ENCODE data around the gene MEX3D.

- TF ChIP-seq, protein P1, sequence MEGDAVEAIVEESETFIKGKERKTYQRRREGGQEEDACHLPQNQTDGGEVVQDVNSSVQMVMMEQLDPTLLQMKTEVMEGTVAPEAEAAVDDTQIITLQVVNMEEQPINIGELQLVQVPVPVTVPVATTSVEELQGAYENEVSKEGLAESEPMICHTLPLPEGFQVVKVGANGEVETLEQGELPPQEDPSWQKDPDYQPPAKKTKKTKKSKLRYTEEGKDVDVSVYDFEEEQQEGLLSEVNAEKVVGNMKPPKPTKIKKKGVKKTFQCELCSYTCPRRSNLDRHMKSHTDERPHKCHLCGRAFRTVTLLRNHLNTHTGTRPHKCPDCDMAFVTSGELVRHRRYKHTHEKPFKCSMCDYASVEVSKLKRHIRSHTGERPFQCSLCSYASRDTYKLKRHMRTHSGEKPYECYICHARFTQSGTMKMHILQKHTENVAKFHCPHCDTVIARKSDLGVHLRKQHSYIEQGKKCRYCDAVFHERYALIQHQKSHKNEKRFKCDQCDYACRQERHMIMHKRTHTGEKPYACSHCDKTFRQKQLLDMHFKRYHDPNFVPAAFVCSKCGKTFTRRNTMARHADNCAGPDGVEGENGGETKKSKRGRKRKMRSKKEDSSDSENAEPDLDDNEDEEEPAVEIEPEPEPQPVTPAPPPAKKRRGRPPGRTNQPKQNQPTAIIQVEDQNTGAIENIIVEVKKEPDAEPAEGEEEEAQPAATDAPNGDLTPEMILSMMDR (IDR thresholded peaks at IDR 0.05), result no peak
- no peak for TF ChIP-seq POLR2A (IDR thresholded peaks at IDR 0.05)
Measured at GRCh38 chr19:1606138-1606651, 38.1 kb upstream of the MEX3D start.

All from stomach (tissue), 4 donors.